Measurements from ENCODE around the gene STK38L. TPM values are rescaled to one million over a fixed set of nuclear protein-coding genes. Genes with fewer than 3 reads are reported as not detected.

STK38L gene
- total and polyA plus RNA-seq, 2 of the 4 experiments (the other 2 are of a cell fraction), result 5.1 to 7.2 TPM

DNA sequence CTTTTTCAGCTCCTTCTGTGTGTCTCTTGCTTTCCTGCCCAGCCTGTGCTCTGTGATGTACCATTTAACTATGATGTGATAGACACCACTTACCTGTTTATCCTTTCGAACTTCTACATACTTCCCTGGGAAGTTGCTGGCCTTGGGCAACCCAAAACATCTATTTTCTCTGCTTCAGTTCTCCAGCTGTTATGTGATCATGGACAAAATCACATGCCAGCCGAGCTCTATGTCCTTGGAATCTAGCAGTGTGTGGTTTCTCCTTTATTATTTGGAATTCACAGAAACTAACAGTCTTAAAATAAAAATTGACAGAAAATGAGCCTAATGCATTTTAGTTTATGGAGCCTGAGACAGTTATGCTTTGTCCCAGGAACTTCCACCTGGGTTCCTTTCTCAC lies 111.4 kb downstream of the STK38L start:
- TF ChIP-seq RAD21 (IDR thresholded peaks at IDR 0.05; ENCODE audit: low read length) (no peak), ELK1 (IDR thresholded peaks at IDR 0.05; ENCODE audit: borderline replicate concordance, low read depth, low read length) (no peak), CHD1 (IDR thresholded peaks at IDR 0.05; ENCODE audit: low read depth, low read length) (no peak)
- peak overlapping the region; percentile 48; the same call in 1 of the 2 replicates for H2BK120ac ChIP-seq (ENCODE audit: low read depth, low read length)
- H3K27ac ChIP-seq (ENCODE audit: insufficient read depth, low read length), result peak overlapping the region; percentile 63; the same call in 1 of the 2 replicates

More for the DNA sequence above, 111.4 kb downstream of the STK38L start:
- Histone ChIP-seq H3K36me3 (ENCODE audit: control insufficient read depth, insufficient read depth, low read length) (no peaks in the 10 kb centered on the region), H3K14ac (replicated peaks; ENCODE audit: low read depth, low read length) (peak overlapping the region; percentile 45), H2AK9ac (replicated peaks; ENCODE audit: low read depth, low read length, poor library complexity) (no peak overlapping the region), H4K5ac (ENCODE audit: low read depth, low read length) (peak overlapping the region; percentile 3; the same call in 1 of the 2 replicates), H4K91ac (ENCODE audit: insufficient read depth, low read depth, low read length) (no peak overlapping the region; the same call in 1 of the 2 replicates), H3K9me3 (ENCODE audit: control insufficient read depth, insufficient read depth, low read length) (no peaks in the 10 kb centered on the region), H2BK20ac (ENCODE audit: low read depth, low read length) (peak overlapping the region; percentile 27), H4K8ac (ENCODE audit: low read depth in 2 of 2, low read length in 2 of 2) (peak overlapping the region in 1 of 2 experiments; percentile 39; a peak in 1 of 4 replicates), H3K27me3 (ENCODE audit: control insufficient read depth, insufficient read depth, low read length) (no peaks in the 10 kb centered on the region), H3K56ac (ENCODE audit: extremely low read depth, insufficient read depth, low read length) (no peak overlapping the region), H3K4me2 (ENCODE audit: low read depth, low read length) (peak overlapping the region; percentile 45; the same call in 1 of the 2 replicates), H3K79me1 (ENCODE audit: low read depth in 1 of 2, low read length in 2 of 2) (peaks cover 35 to 61% of the 10 kb centered on the region in 2 experiments), H3K18ac (ENCODE audit: low read depth, low read length) (peak overlapping the region; percentile 52; the same call in 1 of the 2 replicates), H3K4me1 (ENCODE audit: control insufficient read depth, insufficient read depth, low read length) (peaks cover 14% of the 10 kb centered on the region), H2BK15ac (ENCODE audit: low read depth, low read length) (no peak overlapping the region), H3K9me1 (ENCODE audit: insufficient read depth, low read length) (peaks cover 9% of the 10 kb centered on the region), H2AK5ac (ENCODE audit: low read depth, low read length) (peak overlapping the region; percentile 32; the same call in 1 of the 2 replicates), H3K4me3 (ENCODE audit: insufficient read depth, low read depth, low read length) (no peak overlapping the region), H3K4ac (ENCODE audit: low read depth, low read length) (peak overlapping the region; percentile 14; the same call in 1 of the 2 replicates), H4K20me1 (ENCODE audit: insufficient read depth, low read length) (no peaks in the 10 kb centered on the region), H3K9ac (ENCODE audit: low read depth, low read length) (no peak overlapping the region), H2AFZ (replicated peaks; ENCODE audit: low read length, poor library complexity) (no peak overlapping the region), H3K23ac (ENCODE audit: low read depth, low read length) (0 out of 2 replicates have a peak overlapping the region, but pooled peaks have one; percentile 3), H2BK5ac (ENCODE audit: low read depth, low read length, poor library complexity, severe bottlenecking) (peak overlapping the region; percentile 77)
- ChIA-PET POLR2A (ENCODE audit: unreplicated experiment) (no interaction called here), CTCF (no interaction called here)
- DNase-seq (no peak), ATAC-seq (ENCODE audit: low read depth) (peak; percentile 44; the same call in 1 of the 2 replicates)
- dilution Hi-C loops (cut with HindIII; ENCODE audit: low sequenced_read_pairs, unreplicated experiment), result no loop called here
- BruUV-seq (replicated peaks), result no TSS peak
- 100% methylated on average over 1 of the region's 2 CpGs; no CpG with 5 or more reads in 1 of the 2 experiments for WGBS, 2 experiments (ENCODE audit: extremely low coverage in 2 of 2, insufficient read length in 1 of 2)
- intact Hi-C loops (cut with micrococcal nuclease), result no loop called here
- in situ Hi-C loops (cut with MboI; ENCODE audit: low sequenced_read_pairs), result no loop called here

Measured in IMR-90 (cell line).